ENCODE results near the gene SYNE3. TPM values are rescaled to one million over a fixed set of nuclear protein-coding genes. Genes with fewer than 3 reads are reported as not detected.

Gene SYNE3
- total RNA-seq, 1 experiment from 2014 or later = 6.2 TPM

GRCh38 chr14:95483309-95484165 lies 32.9 kb downstream of the SYNE3 start:
- BruUV-seq (replicated peaks) = no TSS peak
- CTCF ChIA-PET = no interaction called here
- intact Hi-C loops (cut with micrococcal nuclease; ENCODE audit: unreplicated experiment) (no loop called here), in situ Hi-C loops (cut with HindIII; ENCODE audit: low pct_unique_long_range_greater_than_20kb, low sequenced_read_pairs) (no loop called here)
- Histone ChIP-seq H3K27ac (ENCODE audit: low read length) (no peak overlapping the region), H3K36me3 (ENCODE audit: control insufficient read depth, insufficient read depth, low read length) (no peaks in the 10 kb centered on the region), H3K27me3 (ENCODE audit: control insufficient read depth, insufficient read depth, low read length) (no peaks in the 10 kb centered on the region), H3K4me1 (ENCODE audit: control insufficient read depth, insufficient read depth, low read length) (peaks cover 14% of the 10 kb centered on the region), H3K9me3 (ENCODE audit: control insufficient read depth, insufficient read depth, low read depth, low read length) (no peaks in the 10 kb centered on the region), H3K4me3 (ENCODE audit: low read depth in 2 of 2, low read length in 2 of 2) (no peak overlapping the region)
- POLR2A ChIA-PET = no interaction called here
- TF ChIP-seq CTCF (IDR thresholded peaks at IDR 0.05) (no peak), SIN3A (IDR thresholded peaks at IDR 0.05; ENCODE audit: borderline replicate concordance, insufficient read depth, low read depth, low read length) (no peak), TCF7L2 (IDR thresholded peaks at IDR 0.05; ENCODE audit: low read depth, low read length) (no peak), POLR2AphosphoS5 (IDR thresholded peaks at IDR 0.05; ENCODE audit: low read depth, low read length) (no peak)
- TF ChIP-seq, protein P1, sequence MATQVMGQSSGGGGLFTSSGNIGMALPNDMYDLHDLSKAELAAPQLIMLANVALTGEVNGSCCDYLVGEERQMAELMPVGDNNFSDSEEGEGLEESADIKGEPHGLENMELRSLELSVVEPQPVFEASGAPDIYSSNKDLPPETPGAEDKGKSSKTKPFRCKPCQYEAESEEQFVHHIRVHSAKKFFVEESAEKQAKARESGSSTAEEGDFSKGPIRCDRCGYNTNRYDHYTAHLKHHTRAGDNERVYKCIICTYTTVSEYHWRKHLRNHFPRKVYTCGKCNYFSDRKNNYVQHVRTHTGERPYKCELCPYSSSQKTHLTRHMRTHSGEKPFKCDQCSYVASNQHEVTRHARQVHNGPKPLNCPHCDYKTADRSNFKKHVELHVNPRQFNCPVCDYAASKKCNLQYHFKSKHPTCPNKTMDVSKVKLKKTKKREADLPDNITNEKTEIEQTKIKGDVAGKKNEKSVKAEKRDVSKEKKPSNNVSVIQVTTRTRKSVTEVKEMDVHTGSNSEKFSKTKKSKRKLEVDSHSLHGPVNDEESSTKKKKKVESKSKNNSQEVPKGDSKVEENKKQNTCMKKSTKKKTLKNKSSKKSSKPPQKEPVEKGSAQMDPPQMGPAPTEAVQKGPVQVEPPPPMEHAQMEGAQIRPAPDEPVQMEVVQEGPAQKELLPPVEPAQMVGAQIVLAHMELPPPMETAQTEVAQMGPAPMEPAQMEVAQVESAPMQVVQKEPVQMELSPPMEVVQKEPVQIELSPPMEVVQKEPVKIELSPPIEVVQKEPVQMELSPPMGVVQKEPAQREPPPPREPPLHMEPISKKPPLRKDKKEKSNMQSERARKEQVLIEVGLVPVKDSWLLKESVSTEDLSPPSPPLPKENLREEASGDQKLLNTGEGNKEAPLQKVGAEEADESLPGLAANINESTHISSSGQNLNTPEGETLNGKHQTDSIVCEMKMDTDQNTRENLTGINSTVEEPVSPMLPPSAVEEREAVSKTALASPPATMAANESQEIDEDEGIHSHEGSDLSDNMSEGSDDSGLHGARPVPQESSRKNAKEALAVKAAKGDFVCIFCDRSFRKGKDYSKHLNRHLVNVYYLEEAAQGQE (IDR thresholded peaks at IDR 0.05; ENCODE audit: insufficient read depth in 1 of 2, low read depth in 2 of 2, low read length in 1 of 2) = no peak
- ATAC-seq (peak; percentile 93), DNase-seq (ENCODE audit: low read depth, low spot score) (no peak)

- DNase-seq (ENCODE audit: low read depth, low spot score) (no peak), ATAC-seq (peak; percentile 40)
- no TSS peak for BruUV-seq (replicated peaks)
- no peak overlapping the region for H3K4me3 ChIP-seq (ENCODE audit: low read depth in 2 of 2, low read length in 2 of 2)
- ChIA-PET CTCF (no interaction called here), POLR2A (no interaction called here)
- intact Hi-C loops (cut with micrococcal nuclease; ENCODE audit: unreplicated experiment) = no loop called here
- no peaks in the 10 kb centered on the region for H3K27me3 ChIP-seq (ENCODE audit: control insufficient read depth, insufficient read depth, low read length)
- H3K27ac ChIP-seq (ENCODE audit: low read length) = no peak overlapping the region
- H3K36me3 ChIP-seq (ENCODE audit: control insufficient read depth, insufficient read depth, low read length) = no peaks in the 10 kb centered on the region
- in situ Hi-C loops (cut with HindIII; ENCODE audit: low pct_unique_long_range_greater_than_20kb, low sequenced_read_pairs) = no loop called here
- TF ChIP-seq TCF7L2 (IDR thresholded peaks at IDR 0.05; ENCODE audit: low read depth, low read length) (no peak), CTCF (IDR thresholded peaks at IDR 0.05) (no peak), POLR2AphosphoS5 (IDR thresholded peaks at IDR 0.05; ENCODE audit: low read depth, low read length) (no peak)
- peaks cover 14% of the 10 kb centered on the region for H3K4me1 ChIP-seq (ENCODE audit: control insufficient read depth, insufficient read depth, low read length)
- H3K9me3 ChIP-seq (ENCODE audit: control insufficient read depth, insufficient read depth, low read depth, low read length) = no peaks in the 10 kb centered on the region
Observed at GRCh38 chr14:95482627-95483308, 33.7 kb downstream of the SYNE3 start.
